HG02870 (cell line): Measurements from ENCODE around the gene FLT4.
"Not testable (repeated sequence)": the region's sequence is repeated elsewhere in the genome, so short reads cannot be mapped to it uniquely, and the experiment has no call there.

Experiments used
- ATAC-seq: cut with Tn5 transposase; IDR thresholded peaks from one replicate; pipeline ENCODE4 v1.9.1; 2021; ENCODE audit warnings: mild to moderate bottlenecking, moderate library complexity; ENCODE audit not compliant: unreplicated experiment

FLT4 gene

DNA sequence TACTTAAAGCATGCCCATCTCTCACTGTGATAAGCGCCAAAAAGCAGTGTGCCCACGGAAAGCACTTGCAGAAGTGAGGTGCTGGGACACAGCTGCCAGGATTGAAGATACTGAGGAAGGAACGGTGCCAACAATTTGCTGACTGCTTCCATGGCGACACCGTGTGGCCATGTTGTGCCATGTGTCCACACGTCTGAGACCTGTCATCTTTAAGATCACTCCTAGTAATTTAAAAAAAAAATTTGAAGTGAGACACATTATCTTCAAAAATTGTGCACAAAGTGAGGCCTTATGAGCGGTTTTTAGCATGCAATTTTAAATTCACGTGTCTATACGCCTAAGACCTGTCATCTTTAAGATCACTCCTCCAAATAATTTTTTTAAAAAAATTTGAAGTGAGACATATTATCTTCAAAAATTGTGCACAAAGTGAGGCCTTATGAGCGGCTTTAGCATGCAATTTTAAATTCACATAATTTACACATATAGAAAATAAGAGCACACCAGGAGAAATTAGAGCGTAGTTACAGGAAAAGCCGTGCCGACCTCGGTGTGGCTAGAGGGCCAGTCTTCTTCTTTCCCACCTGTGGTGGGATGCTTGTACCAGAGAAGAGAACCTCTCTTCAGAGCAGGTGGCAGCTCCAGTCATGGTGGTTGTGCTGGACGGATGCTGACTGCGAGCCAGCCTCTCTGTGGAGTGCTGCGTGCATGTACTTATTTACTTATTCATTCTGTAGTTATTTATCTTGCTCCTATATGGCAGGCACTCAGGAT lies 21.4 kb upstream of the FLT4 start:
- no peak for ATAC-seq

DNA sequence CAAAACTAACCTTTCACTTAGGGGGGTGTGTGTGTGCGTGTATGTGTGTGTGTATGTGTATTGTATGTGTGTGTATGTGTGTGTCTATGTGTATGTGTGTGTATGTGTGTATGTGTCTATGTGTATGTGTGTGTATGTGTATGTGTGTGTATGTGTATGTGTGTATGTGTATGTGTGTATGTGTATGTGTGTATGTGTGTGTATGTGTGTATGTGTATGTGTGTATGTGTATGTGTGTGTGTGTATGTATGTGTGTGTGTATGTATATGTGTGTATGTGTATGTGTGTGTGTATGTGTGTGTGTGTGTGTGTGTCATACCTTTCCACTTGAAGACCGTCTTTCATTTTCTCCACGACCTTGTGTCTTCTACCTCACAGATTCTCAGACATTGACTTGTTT lies 20.8 kb upstream of the FLT4 start:
- no peak for ATAC-seq

- no peak for ATAC-seq
Observed at GRCh38 chr5:180669661-180670060, 20.3 kb upstream of the FLT4 start.

- ATAC-seq: no peak
Observed at GRCh38 chr5:180668835-180669596, 19.6 kb upstream of the FLT4 start.

DNA sequence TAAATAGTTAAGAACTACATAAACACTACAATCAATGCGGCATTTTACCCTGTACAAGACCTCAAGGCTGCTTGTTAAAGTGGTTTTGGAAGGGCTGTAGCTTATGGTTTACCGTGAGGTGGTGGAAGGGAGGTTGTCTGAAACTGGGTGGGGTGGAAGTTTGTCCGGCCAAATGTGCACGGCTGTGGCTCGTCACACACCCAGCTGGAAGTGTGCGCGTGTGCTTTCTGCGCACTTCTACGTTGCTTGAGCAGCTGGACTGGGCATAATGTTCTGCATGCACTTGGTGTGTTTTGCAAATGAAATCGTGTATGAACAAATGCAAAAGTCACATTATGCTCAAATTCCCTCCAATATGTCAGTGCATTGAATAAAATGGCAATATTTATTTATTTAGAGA lies 17.4 kb upstream of the FLT4 start:
- ATAC-seq: no peak

DNA sequence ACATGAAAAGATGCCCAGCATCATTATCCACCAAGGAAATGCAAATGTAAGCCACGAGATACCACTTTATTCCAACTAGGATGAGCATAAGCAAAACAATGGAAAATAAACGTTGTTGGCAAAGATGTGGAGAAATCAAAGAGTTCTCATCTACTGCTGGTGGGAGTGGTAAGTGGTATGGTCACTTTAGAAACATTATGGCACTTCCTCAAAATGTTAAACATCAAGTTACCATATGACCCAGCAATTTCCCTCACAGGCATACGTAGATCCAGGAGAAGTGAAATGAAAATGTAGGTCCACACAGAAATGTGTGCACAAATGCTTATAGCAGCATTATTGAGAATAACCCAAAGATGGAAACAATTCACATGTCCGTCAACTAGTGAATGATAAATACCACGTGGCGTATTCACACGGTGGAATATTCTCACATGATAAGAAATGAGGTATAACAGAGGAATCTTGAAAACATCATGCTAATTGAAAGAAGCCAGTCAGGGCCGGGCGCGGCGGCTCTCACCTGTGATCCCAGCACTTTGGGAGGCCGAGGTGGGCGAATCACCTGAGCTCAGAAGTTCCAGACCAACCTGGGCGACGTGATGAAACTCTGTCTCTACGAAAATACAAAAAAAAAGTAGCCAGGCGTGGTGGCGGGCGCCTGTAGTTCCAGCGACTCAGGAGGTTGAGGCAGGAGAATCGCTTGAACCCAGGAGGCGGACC lies 16.4 kb upstream of the FLT4 start:
- no peak for ATAC-seq

DNA sequence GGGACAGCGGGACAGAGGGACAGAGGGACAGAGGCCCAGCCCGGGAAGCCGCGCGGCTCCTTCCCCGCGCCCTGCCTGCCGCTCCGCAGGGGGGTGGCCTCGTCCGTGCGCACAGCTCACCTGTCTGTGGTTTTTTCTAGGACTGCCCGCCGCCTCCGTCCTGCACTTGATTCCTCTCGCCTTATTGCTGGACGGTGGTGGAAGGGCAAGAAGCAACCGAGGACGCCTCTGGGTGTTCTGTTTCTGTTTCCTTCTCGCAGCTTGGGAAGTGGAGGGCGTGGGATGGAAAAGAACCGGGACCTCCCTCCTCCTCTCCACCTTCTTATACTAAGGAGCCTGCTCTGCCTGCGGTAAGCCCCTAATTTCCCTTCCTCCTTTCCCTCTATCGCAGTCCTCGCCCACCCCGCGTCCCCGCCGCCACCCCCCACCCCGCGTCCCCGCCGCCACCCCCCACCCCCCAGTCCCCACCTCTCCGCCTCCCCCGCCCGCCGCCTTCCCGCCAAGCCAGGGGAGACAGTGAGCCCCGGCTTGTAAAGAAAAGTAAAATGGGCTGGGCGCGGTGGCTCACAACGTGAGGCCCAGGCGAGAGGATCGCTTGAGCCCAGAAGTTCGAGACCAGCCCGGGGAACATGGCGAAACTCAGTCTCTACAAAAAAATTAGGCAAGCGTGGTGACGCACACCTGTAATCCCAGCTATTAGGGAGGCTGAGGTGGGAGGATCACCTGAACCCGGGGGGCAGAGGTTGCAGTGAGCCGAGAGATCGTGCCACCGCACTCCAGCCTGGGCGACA lies 9.6 kb upstream of the FLT4 start:
- no peak for ATAC-seq

GRCh38 chr5:180655243-180655642 lies 5.8 kb upstream of the FLT4 start:
- ATAC-seq: not testable (repeated sequence)

DNA sequence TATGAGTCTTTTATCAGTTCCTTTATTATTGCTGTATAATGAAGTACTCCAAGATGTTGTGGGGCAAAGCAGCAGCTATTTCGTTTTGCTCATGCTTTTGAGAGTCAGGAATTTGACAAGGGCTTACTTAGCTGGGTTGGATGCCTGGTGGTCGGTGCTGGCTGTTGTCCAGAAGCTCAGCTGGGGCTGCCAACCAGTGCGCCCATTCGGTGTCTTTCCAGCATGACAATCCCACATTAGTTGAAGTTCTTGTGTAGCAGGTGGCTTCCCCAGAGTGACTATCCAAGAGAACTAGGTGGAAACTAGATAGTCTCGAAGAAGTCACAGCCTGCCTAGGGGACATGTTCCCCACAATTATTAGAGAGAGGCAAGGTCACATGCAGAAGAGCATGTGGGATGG lies 3.4 kb upstream of the FLT4 start:
- ATAC-seq: no peak

- ATAC-seq: no peak
Observed at GRCh38 chr5:180652346-180652745, 2.9 kb upstream of the FLT4 start.

GRCh38 chr5:180648658-180649296 lies 623 bp downstream of the FLT4 start:
- ATAC-seq: no peak

GRCh38 chr5:180647941-180648500 lies 1.4 kb downstream of the FLT4 start:
- no peak for ATAC-seq

GRCh38 chr5:180647465-180647864 lies 1.9 kb downstream of the FLT4 start:
- ATAC-seq: no peak

DNA sequence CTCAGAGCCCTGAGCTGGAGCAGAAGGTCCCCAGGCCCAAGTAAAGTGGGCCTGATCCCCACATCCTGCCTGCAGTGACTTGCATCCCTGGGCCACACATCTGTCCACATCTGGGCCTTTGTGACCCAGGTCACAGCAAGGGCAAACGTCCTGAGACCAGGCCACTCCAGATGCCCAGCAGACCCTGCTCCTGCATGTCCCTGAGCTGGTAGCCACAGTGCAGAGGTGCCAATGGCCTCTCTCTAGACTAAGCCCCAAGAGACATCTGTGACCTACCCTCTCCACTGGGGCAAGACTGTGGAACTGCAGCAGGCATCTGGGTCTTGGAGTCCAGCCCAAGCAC lies 2.5 kb downstream of the FLT4 start:
- ATAC-seq: no peak

GRCh38 chr5:180646289-180646962 lies 3.0 kb downstream of the FLT4 start:
- no peak for ATAC-seq

GRCh38 chr5:180645274-180646204 lies 3.9 kb downstream of the FLT4 start:
- ATAC-seq: no peak

- ATAC-seq: no peak
Observed at GRCh38 chr5:180644825-180645273, 4.6 kb downstream of the FLT4 start.

DNA sequence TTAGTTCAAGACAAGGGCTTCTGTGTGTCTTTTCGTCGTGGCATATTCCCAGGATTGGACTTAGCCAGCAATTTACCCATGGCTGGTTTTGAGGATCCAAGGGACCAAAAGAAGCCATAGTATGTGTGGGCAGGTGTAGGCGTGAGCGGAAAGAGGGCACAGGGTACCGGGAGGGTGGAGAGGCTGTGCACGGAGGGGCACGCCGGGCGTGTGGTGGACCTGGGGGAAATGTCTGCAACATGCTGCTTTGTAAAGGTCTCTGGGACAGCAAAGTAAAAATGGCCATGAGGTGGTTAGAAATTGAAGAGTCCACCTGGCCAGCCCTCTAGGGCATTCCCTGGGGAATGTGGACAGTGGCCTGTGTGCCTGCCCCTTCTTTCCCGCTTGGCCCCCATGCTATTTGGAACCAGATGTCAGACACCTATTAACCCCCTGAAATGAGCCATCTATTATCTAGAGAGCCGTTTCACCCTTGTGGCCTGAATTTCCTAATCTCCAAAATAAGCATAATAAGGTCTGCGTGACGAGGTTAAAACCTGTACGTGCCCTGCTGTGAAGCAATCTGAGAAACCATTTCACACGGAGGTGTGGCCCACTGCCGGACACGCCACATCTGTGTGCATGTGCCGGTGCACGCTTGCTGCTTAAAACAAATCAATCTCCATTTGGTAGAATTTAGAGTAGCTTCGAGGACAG lies 5.1 kb downstream of the FLT4 start:
- no peak for ATAC-seq
